D721Med (cell line): Measurements from ENCODE around the gene MAPK12.

ENCODE experiments used
- DNase-seq: peaks from one replicate; pipeline ENCODE4 v3.0.0; 2011; ENCODE audit warnings: low spot score; ENCODE audit not compliant: insufficient read length
- FAIRE-seq: peaks from 2 replicates; lab custom pipeline; 2011; peaks lifted over from hg19 to GRCh38; lab: Jason Lieb, UNC
- TF ChIP-seq, protein P1 (sequence below): IDR thresholded peaks from 2 replicates; pipeline ENCODE4 v1.5.1; 2012; ENCODE audit warnings: mild to moderate bottlenecking, control low read depth; ENCODE audit not compliant: insufficient read depth; ENCODE audit errors: missing control alignments

MAPK12 gene

DNA sequence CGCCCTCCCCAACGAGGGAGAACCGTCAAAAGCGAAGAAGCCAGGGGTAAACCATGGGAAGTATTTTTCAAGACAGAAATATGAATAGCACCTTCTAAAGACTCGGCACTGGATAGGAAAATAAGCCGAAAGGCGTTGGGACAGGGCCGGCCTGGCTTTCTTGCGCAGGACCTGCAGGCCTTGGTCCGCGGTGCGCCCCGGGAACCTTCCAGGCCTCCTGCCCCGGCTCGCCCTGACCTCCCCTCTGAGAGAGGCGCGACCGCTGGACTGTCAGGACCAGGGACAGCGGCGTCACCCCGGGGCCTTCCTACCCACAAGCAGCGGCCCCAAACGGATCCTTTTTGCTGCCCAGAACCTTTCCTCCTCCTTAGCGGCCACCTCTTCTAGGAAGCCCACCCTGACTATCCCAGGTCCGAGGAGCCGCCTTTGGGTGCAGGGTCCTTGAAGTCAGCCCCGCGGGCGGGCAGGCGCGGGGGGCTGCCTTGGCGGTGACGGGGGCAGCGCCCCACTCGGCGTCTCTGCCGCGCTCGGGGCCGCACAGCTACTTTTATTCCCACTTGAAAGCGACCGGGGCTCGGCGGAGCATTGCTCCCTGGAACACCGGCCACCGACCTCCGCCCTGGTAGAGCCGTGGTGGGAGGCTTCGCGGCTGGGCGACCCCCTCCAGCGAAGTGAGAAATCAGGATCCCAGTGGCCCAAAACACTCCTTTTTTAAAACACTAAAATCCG lies 9.3 kb upstream of the MAPK12 start:
- FAIRE-seq (no peak), DNase-seq (no peak)
- TF ChIP-seq, protein P1, sequence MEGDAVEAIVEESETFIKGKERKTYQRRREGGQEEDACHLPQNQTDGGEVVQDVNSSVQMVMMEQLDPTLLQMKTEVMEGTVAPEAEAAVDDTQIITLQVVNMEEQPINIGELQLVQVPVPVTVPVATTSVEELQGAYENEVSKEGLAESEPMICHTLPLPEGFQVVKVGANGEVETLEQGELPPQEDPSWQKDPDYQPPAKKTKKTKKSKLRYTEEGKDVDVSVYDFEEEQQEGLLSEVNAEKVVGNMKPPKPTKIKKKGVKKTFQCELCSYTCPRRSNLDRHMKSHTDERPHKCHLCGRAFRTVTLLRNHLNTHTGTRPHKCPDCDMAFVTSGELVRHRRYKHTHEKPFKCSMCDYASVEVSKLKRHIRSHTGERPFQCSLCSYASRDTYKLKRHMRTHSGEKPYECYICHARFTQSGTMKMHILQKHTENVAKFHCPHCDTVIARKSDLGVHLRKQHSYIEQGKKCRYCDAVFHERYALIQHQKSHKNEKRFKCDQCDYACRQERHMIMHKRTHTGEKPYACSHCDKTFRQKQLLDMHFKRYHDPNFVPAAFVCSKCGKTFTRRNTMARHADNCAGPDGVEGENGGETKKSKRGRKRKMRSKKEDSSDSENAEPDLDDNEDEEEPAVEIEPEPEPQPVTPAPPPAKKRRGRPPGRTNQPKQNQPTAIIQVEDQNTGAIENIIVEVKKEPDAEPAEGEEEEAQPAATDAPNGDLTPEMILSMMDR: no peak

DNA sequence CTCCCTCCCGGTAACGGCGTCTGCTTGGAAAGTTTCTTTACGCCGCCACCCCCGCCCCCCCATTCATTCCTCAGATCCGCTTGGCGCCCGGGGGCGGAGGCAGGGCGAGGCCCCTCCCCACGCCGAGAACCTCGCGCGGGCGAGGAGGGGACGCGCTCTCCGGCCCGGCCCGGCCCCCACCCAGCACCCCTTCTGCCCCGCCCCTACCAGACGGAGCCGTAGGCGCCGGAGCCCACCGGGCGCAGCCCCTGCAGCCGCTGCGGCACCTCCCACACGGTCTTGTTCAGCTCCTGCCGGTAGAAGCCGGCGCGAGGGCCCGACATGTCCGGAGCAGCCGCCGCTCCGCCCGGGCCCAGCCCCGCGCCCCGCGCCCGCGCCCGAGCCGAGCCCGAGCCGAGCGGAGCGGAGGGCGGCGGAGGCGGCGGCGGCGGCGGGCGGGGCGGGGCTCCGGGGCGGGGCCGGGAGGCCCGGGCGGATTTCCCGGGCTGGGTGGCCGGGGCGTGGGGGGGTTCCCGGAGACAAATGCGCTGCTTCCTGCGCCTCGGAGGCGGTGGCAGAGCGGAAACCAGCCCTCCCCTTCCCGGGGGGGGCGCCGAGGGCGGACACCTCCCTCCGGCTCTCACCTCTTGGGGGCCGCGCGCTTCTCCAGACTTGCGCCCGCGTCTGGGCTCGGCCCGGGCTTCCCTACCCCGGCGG lies 8.6 kb upstream of the MAPK12 start, which contains the start of gene MAPK11:
TSS of gene MAPK11 (minus strand) at position 411 of the 696 bp plus-strand sequence. CDS start at position 323, 88 bp downstream.
- no peak for DNase-seq
- TF ChIP-seq, protein P1: no peak
- no peak for FAIRE-seq

DNA sequence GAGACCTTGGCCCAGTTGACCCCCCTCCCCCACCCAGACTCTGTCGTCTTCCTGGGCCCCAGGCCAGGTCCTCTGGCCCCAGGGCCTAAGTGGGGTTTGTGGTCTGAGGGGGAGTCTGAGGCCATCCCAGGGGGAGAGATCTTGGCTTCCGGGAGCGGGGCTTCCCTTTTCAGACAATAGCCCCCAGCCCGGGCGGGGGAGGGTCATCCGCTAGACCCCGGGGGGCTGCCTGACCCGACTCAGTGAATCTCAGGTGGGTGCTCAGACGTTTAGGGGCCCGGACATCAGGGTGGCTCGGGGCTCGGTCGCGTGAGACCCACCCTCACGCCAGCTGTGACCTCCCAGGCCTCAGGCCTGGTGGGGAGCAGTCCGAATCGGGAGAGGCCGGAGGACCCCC lies 8.1 kb upstream of the MAPK12 start:
- TF ChIP-seq, protein P1: no peak
- no peak for DNase-seq
- FAIRE-seq: no peak

DNA sequence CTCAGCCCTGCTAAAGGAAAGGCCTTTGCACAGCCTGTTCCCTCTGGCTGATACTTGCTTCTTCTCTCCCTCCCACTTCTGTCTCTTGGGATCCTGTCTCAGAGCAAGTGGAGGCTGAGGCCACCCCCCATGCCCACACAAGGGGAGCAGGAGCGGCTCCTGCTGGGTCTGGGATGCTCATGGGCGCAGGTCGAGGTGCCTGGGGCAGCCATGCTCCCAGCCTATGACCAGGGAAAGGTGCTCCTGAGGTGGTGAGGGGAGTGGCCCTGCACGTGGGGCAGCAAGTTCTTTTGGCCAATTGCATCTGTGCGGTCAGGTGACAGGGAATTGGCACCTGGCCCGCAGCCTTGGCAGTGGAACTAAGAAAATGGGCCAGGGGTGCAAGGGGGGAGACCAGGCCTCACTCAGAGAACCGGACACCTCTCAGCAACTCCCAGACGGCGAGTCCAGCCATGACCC lies 7.2 kb upstream of the MAPK12 start:
- no peak for FAIRE-seq
- TF ChIP-seq, protein P1: no peak

DNA sequence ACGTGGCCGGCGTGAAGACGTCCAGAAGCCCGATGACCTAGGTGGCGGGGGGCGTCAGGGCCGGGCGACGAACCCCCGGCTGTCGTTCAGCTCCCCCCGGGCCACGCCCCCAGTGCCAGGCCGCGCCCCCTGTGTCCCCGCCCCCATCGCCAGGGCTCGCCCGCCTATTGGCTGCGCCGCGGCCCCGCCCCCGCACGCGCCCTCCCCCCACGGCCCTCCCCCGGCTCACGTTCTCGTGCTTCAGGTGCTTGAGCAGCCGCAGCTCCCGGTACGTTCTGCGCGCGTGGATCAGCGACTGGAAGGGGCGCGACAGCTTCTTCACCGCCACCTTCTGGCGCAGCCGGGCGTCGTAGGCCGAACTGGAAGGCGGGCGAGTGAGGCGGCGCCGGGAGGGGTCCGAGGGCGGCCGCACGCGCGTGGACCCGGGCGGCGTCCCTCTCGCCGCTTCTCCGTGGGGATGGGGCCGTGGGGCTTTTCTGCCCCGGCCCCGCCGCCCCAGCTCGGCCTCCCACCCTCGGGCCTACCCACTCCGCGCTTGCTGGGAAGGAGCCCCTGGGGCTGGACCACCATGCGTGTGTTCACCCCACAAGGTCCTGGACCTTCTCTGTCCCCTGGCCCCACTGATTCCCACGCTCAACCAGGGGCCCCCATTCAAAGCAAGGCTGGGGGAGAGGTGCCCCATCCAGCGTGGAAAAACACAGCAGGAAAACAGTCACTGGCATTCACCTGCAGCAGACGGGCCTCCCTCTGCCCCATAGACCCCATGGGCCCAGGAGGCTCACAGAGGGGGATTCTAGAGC lies 6.3 kb upstream of the MAPK12 start:
- no peak for FAIRE-seq
- TF ChIP-seq, protein P1: no peak
- DNase-seq: no peak

More for the DNA sequence above, 7.2 kb upstream of the MAPK12 start:
- no peak for DNase-seq

DNA sequence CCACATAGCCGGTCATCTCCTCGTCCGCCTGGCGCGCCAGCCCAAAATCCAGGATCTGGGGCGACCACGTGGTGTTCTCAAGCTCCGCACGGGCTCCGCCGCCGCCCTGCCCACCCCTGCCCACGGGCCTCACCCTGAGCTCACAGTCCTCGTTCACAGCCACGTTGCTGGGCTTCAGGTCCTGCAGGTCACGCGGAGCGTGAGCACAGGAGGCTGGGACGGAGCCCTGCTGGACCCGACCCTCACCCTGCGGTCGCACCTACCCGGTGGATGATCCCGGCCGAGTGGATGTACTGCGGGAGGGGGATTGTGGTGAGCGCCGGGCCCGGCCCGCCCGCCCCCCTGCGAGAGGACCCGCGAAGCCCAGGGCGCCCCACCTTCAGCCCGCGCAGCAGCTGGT lies 5.5 kb upstream of the MAPK12 start:
- TF ChIP-seq, protein P1: no peak
- FAIRE-seq (no peak), DNase-seq (no peak)
